Esophagus squamous epithelium (tissue), 4 donors: ENCODE results near the gene REV3L.

Source experiments
- POLR2A ChIP-seq, 4 donors: fragments of 450-650 bp; IDR thresholded peaks; one replicate each; pipeline ENCODE4 v1.6.1; 2017; ENCODE audit warnings: antibody characterized with exemption in 4 of 4, mild to moderate bottlenecking in 4 of 4, moderate library complexity in 3 of 4
- TF ChIP-seq, protein P1 (sequence below), 6 experiments: fragments of 450-650 bp in 4 of 6; fragments of 200-600 bp in 2 of 6; sonication (generic) in 2 of 6; IDR thresholded peaks; one replicate each; pipeline ENCODE4 v1.5.1; 2016 to 2019; ENCODE audit warnings: antibody characterized with exemption in 6 of 6, mild to moderate bottlenecking in 4 of 6, moderate library complexity in 4 of 6

DNA sequence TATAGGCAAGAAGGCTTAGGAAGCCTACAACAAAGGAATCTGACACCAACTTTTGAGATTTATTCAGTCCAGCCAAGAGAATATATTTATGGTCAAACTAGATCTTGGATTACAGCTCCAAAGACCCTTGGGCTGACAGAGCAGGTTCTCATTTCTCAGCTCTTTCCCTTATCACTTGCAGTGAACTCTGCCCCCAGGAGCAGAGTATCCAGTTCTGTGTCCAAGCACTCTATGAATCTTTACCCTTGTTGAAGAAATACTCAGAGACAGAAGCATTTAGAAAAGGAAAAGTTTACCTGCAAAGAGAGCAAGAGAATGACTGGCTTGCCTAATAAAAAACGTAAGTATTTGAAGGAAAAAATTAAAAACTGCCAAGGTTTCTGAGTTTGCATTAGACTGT is 205.2 kb downstream of the REV3L start:
- TF ChIP-seq, protein P1, sequence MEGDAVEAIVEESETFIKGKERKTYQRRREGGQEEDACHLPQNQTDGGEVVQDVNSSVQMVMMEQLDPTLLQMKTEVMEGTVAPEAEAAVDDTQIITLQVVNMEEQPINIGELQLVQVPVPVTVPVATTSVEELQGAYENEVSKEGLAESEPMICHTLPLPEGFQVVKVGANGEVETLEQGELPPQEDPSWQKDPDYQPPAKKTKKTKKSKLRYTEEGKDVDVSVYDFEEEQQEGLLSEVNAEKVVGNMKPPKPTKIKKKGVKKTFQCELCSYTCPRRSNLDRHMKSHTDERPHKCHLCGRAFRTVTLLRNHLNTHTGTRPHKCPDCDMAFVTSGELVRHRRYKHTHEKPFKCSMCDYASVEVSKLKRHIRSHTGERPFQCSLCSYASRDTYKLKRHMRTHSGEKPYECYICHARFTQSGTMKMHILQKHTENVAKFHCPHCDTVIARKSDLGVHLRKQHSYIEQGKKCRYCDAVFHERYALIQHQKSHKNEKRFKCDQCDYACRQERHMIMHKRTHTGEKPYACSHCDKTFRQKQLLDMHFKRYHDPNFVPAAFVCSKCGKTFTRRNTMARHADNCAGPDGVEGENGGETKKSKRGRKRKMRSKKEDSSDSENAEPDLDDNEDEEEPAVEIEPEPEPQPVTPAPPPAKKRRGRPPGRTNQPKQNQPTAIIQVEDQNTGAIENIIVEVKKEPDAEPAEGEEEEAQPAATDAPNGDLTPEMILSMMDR (IDR thresholded peaks at IDR 0.05): no peak
- TF ChIP-seq POLR2A (IDR thresholded peaks at IDR 0.05): no peak
